Measurements from ENCODE around the gene DBNDD2. TPM values are rescaled to one million over a fixed set of nuclear protein-coding genes. Genes with fewer than 3 reads are reported as not detected.

The DBNDD2 gene
- total and polyA plus RNA-seq, 2 donors from 2014 or later, result 50.7 to 51.5 TPM

GRCh38 chr20:45368221-45368980, 39.7 kb upstream of the DBNDD2 start:
- FAIRE-seq (no peak), DNase-seq (no peak)
- Histone ChIP-seq H3K27me3 (ENCODE audit: control insufficient read depth, insufficient read depth, low read length) (no peaks in the 10 kb centered on the region), H3K4me3 (ENCODE audit: low read length in 3 of 3) (no peak overlapping the region), H3K4me1 (ENCODE audit: control insufficient read depth in 2 of 3, insufficient read depth in 2 of 3, low read depth in 1 of 3, low read length in 3 of 3) (peaks cover 0 to 30% (median 16%) of the 10 kb centered on the region in 3 donors), H3K9me3 (ENCODE audit: control insufficient read depth in 2 of 3, insufficient read depth in 1 of 3, low read length in 3 of 3) (no peaks in the 10 kb centered on the region), H3K9ac (ENCODE audit: low read length in 3 of 3) (no peak overlapping the region), H3K36me3 (ENCODE audit: control insufficient read depth in 2 of 3, insufficient read depth in 3 of 3, low read length in 3 of 3) (peaks cover 2 to 35% (median 19%) of the 10 kb centered on the region in 3 donors), H3K27ac (ENCODE audit: low read depth in 2 of 2, low read length in 2 of 2) (peak overlapping the region in 1 of 2 donors; percentile 56)
- TF ChIP-seq CTCF (IDR thresholded peaks at IDR 0.05; ENCODE audit: borderline replicate concordance, extremely low read depth, insufficient read depth), result no peak
- intact Hi-C loops (cut with DNase I), result no loop called here

GRCh38 chr20:45370571-45371160, 37.4 kb upstream of the DBNDD2 start:
- TF ChIP-seq CTCF (IDR thresholded peaks at IDR 0.05; ENCODE audit: borderline replicate concordance, extremely low read depth, insufficient read depth), result no peak

DNA sequence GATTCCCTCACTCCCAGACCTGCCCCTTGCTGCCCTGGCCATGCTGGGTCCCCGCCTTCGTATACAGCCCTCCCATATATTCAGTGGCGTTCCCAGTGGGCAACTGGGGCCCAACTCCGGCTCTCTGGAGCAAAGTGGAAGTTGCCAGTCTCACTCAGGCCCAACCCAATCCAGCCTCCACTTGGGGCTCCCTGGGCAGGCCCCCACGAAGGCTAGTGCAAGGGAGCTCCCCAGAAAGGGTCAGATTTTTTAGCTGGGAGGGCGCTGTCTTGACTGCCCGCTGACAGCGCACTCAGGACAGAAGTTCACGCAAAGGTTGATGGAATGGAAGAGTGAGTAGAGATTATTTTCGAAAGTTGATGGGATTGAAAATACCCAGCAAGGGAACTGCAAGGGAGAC, 35.8 kb upstream of the DBNDD2 start:
- FAIRE-seq, result no peak
- intact Hi-C loops (cut with DNase I), result loop anchor here (10.0 kb wide), 1 partner anchor 63 kb away; no protein-coding TSS in a partner anchor

More at GRCh38 chr20:45370571-45371160, 37.4 kb upstream of the DBNDD2 start:
- DNase-seq (no peak), FAIRE-seq (no peak)
- H3K4me1 ChIP-seq (ENCODE audit: control insufficient read depth in 2 of 3, insufficient read depth in 2 of 3, low read depth in 1 of 3, low read length in 3 of 3), result peaks cover 0 to 23% (median 11%) of the 10 kb centered on the region in 3 donors
- H3K9me3 ChIP-seq (ENCODE audit: control insufficient read depth in 2 of 3, insufficient read depth in 1 of 3, low read length in 3 of 3), result no peaks in the 10 kb centered on the region
- no peaks in the 10 kb centered on the region for H3K27me3 ChIP-seq (ENCODE audit: control insufficient read depth, insufficient read depth, low read length)
- peaks cover 2 to 32% (median 17%) of the 10 kb centered on the region in 3 donors for H3K36me3 ChIP-seq (ENCODE audit: control insufficient read depth in 2 of 3, insufficient read depth in 3 of 3, low read length in 3 of 3)
- H3K4me3 ChIP-seq (ENCODE audit: low read length in 3 of 3), result no peak overlapping the region
- H3K27ac ChIP-seq (ENCODE audit: low read depth in 2 of 2, low read length in 2 of 2), result no peak overlapping the region
- no peak overlapping the region for H3K9ac ChIP-seq (ENCODE audit: low read length in 3 of 3)
- intact Hi-C loops (cut with DNase I), result loop anchor here (10.0 kb wide), 1 partner anchor 64 kb away; no protein-coding TSS in a partner anchor

More for the DNA sequence above, 35.8 kb upstream of the DBNDD2 start:
- Histone ChIP-seq H3K27me3 (ENCODE audit: control insufficient read depth, insufficient read depth, low read length) (no peaks in the 10 kb centered on the region), H3K27ac (ENCODE audit: low read depth in 2 of 2, low read length in 2 of 2) (no peak overlapping the region), H3K4me3 (ENCODE audit: low read length in 3 of 3) (no peak overlapping the region), H3K4me1 (ENCODE audit: control insufficient read depth in 2 of 3, insufficient read depth in 2 of 3, low read depth in 1 of 3, low read length in 3 of 3) (peaks cover 0 to 23% (median 11%) of the 10 kb centered on the region in 3 donors), H3K9me3 (ENCODE audit: control insufficient read depth in 2 of 3, insufficient read depth in 1 of 3, low read length in 3 of 3) (no peaks in the 10 kb centered on the region), H3K9ac (ENCODE audit: low read length in 3 of 3) (no peak overlapping the region), H3K36me3 (ENCODE audit: control insufficient read depth in 2 of 3, insufficient read depth in 3 of 3, low read length in 3 of 3) (peaks cover 0 to 16% (median 9%) of the 10 kb centered on the region in 3 donors)
- DNase-seq, result no peak
- TF ChIP-seq CTCF (IDR thresholded peaks at IDR 0.05; ENCODE audit: borderline replicate concordance, extremely low read depth, insufficient read depth), result no peak

Data from kidney (tissue), 14 donors.